ENCODE measurements around the gene C22orf15. TPM values are rescaled to one million over a fixed set of nuclear protein-coding genes. Genes with fewer than 3 reads are reported as not detected.

Gene C22orf15
- total RNA-seq, 1 experiment from 2014 or later: 2.7 TPM

DNA sequence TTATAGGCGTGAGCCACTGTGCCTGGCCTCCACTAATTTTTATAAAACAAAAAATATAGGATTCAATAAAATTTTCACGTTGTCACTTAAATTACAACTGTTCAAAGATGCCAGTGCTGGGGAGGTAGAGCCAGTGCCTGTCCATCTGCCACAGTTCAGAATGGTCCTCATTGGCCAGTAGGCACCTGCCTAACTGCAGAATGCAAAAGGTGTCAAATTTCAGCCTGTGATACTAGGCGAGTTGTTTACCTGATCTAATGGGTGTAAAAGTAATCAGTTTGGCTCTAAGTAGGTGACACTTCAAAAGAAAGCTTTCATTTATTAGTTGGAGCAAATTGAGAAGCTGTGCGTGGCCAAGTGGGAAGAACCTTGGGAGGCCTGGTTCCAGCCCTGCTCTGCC lies 26.3 kb downstream of the C22orf15 start:
- Mint-ChIP-seq H3K9me3 (no peaks in the 10 kb centered on the region), H3K4me1 (peaks cover 30% of the 10 kb centered on the region), H3K4me3 (peak overlapping the region; percentile 60), H3K36me3 (peaks cover 32% of the 10 kb centered on the region), H3K27me3 (ENCODE audit: low read depth) (no peaks in the 10 kb centered on the region), H3K27ac (peak overlapping the region; percentile 61)
- TF ChIP-seq FOXK1 (CRISPR knock-in tag; IDR thresholded peaks at IDR 0.05) (no peak), NR3C1 (CRISPR knock-in tag; conservative IDR thresholded peaks at IDR 0.05; ENCODE audit: low read depth) (no peak), SOX15 (CRISPR knock-in tag; IDR thresholded peaks at IDR 0.05) (no peak), MYBL2 (CRISPR knock-in tag; IDR thresholded peaks at IDR 0.05) (no peak), GRHL2 (CRISPR knock-in tag; IDR thresholded peaks at IDR 0.05; ENCODE audit: insufficient replicate concordance, severe bottlenecking) (no peak), TP53 (CRISPR knock-in tag; IDR thresholded peaks at IDR 0.05) (no peak), GTF2I (CRISPR knock-in tag; conservative IDR thresholded peaks at IDR 0.05) (no peak), CBFB (CRISPR knock-in tag; IDR thresholded peaks at IDR 0.05; ENCODE audit: low read depth) (no peak), GABPB1 (CRISPR knock-in tag; IDR thresholded peaks at IDR 0.05) (no peak), FOXJ3 (CRISPR knock-in tag; IDR thresholded peaks at IDR 0.05; ENCODE audit: borderline replicate concordance) (no peak), MXD4 (CRISPR knock-in tag; IDR thresholded peaks at IDR 0.05; ENCODE audit: borderline replicate concordance) (no peak)
- TF ChIP-seq, protein P1, sequence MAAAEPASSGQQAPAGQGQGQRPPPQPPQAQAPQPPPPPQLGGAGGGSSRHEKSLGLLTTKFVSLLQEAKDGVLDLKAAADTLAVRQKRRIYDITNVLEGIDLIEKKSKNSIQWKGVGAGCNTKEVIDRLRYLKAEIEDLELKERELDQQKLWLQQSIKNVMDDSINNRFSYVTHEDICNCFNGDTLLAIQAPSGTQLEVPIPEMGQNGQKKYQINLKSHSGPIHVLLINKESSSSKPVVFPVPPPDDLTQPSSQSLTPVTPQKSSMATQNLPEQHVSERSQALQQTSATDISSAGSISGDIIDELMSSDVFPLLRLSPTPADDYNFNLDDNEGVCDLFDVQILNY (CRISPR knock-in tag; IDR thresholded peaks at IDR 0.05): no peak
- TF ChIP-seq, protein P2, sequence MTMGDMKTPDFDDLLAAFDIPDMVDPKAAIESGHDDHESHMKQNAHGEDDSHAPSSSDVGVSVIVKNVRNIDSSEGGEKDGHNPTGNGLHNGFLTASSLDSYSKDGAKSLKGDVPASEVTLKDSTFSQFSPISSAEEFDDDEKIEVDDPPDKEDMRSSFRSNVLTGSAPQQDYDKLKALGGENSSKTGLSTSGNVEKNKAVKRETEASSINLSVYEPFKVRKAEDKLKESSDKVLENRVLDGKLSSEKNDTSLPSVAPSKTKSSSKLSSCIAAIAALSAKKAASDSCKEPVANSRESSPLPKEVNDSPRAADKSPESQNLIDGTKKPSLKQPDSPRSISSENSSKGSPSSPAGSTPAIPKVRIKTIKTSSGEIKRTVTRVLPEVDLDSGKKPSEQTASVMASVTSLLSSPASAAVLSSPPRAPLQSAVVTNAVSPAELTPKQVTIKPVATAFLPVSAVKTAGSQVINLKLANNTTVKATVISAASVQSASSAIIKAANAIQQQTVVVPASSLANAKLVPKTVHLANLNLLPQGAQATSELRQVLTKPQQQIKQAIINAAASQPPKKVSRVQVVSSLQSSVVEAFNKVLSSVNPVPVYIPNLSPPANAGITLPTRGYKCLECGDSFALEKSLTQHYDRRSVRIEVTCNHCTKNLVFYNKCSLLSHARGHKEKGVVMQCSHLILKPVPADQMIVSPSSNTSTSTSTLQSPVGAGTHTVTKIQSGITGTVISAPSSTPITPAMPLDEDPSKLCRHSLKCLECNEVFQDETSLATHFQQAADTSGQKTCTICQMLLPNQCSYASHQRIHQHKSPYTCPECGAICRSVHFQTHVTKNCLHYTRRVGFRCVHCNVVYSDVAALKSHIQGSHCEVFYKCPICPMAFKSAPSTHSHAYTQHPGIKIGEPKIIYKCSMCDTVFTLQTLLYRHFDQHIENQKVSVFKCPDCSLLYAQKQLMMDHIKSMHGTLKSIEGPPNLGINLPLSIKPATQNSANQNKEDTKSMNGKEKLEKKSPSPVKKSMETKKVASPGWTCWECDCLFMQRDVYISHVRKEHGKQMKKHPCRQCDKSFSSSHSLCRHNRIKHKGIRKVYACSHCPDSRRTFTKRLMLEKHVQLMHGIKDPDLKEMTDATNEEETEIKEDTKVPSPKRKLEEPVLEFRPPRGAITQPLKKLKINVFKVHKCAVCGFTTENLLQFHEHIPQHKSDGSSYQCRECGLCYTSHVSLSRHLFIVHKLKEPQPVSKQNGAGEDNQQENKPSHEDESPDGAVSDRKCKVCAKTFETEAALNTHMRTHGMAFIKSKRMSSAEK (CRISPR knock-in tag; IDR thresholded peaks at IDR 0.05; ENCODE audit: borderline replicate concordance): no peak
- TF ChIP-seq, protein P3, sequence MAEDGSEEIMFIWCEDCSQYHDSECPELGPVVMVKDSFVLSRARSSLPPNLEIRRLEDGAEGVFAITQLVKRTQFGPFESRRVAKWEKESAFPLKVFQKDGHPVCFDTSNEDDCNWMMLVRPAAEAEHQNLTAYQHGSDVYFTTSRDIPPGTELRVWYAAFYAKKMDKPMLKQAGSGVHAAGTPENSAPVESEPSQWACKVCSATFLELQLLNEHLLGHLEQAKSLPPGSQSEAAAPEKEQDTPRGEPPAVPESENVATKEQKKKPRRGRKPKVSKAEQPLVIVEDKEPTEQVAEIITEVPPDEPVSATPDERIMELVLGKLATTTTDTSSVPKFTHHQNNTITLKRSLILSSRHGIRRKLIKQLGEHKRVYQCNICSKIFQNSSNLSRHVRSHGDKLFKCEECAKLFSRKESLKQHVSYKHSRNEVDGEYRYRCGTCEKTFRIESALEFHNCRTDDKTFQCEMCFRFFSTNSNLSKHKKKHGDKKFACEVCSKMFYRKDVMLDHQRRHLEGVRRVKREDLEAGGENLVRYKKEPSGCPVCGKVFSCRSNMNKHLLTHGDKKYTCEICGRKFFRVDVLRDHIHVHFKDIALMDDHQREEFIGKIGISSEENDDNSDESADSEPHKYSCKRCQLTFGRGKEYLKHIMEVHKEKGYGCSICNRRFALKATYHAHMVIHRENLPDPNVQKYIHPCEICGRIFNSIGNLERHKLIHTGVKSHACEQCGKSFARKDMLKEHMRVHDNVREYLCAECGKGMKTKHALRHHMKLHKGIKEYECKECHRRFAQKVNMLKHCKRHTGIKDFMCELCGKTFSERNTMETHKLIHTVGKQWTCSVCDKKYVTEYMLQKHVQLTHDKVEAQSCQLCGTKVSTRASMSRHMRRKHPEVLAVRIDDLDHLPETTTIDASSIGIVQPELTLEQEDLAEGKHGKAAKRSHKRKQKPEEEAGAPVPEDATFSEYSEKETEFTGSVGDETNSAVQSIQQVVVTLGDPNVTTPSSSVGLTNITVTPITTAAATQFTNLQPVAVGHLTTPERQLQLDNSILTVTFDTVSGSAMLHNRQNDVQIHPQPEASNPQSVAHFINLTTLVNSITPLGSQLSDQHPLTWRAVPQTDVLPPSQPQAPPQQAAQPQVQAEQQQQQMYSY (CRISPR knock-in tag; IDR thresholded peaks at IDR 0.05): no peak
- TF ChIP-seq, protein P4, sequence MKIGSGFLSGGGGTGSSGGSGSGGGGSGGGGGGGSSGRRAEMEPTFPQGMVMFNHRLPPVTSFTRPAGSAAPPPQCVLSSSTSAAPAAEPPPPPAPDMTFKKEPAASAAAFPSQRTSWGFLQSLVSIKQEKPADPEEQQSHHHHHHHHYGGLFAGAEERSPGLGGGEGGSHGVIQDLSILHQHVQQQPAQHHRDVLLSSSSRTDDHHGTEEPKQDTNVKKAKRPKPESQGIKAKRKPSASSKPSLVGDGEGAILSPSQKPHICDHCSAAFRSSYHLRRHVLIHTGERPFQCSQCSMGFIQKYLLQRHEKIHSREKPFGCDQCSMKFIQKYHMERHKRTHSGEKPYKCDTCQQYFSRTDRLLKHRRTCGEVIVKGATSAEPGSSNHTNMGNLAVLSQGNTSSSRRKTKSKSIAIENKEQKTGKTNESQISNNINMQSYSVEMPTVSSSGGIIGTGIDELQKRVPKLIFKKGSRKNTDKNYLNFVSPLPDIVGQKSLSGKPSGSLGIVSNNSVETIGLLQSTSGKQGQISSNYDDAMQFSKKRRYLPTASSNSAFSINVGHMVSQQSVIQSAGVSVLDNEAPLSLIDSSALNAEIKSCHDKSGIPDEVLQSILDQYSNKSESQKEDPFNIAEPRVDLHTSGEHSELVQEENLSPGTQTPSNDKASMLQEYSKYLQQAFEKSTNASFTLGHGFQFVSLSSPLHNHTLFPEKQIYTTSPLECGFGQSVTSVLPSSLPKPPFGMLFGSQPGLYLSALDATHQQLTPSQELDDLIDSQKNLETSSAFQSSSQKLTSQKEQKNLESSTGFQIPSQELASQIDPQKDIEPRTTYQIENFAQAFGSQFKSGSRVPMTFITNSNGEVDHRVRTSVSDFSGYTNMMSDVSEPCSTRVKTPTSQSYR (CRISPR knock-in tag; IDR thresholded peaks at IDR 0.05): no peak
- no peak for DNase-seq (ENCODE audit: low spot score)
- CTCF ChIA-PET: interaction anchor here (0.8 to 2.4 kb wide), 6 partner anchors 18 to 105 kb away, joined by 3 to 17 read pairs (median 4); partner anchors contain the start of genes CHCHD10 and MIF
- POLR2A ChIA-PET: no interaction called here
- ATAC-seq: no peak
